Suprapubic skin (tissue), 3 donors: Measurements from ENCODE around the gene DTYMK.

Experiments used
- EP300 ChIP-seq: sonication (generic); formaldehyde crosslinking; IDR thresholded peaks from one replicate; pipeline ENCODE4 v1.6.1; 2017; ENCODE audit warnings: antibody characterized with exemption
- POLR2A ChIP-seq, 2 donors: fragments of 450-650 bp; IDR thresholded peaks; one replicate each; pipeline ENCODE4 v1.6.1; 2017; ENCODE audit warnings: antibody characterized with exemption in 2 of 2, mild to moderate bottlenecking in 2 of 2, moderate library complexity in 2 of 2
- TF ChIP-seq, protein P1 (sequence below), 2 donors: fragments of 200-600 bp in 1 of 2; fragments of 450-650 bp in 1 of 2; sonication (generic) in 1 of 2; IDR thresholded peaks; one replicate each; pipeline ENCODE4 v1.5.1; 2016 to 2019; ENCODE audit warnings: antibody characterized with exemption in 2 of 2, mild to moderate bottlenecking in 1 of 2, moderate library complexity in 1 of 2

GRCh38 chr2:241695651-241696050 is 9.0 kb upstream of the DTYMK start:
- no peak for TF ChIP-seq POLR2A (IDR thresholded peaks at IDR 0.05)
- TF ChIP-seq, protein P1, sequence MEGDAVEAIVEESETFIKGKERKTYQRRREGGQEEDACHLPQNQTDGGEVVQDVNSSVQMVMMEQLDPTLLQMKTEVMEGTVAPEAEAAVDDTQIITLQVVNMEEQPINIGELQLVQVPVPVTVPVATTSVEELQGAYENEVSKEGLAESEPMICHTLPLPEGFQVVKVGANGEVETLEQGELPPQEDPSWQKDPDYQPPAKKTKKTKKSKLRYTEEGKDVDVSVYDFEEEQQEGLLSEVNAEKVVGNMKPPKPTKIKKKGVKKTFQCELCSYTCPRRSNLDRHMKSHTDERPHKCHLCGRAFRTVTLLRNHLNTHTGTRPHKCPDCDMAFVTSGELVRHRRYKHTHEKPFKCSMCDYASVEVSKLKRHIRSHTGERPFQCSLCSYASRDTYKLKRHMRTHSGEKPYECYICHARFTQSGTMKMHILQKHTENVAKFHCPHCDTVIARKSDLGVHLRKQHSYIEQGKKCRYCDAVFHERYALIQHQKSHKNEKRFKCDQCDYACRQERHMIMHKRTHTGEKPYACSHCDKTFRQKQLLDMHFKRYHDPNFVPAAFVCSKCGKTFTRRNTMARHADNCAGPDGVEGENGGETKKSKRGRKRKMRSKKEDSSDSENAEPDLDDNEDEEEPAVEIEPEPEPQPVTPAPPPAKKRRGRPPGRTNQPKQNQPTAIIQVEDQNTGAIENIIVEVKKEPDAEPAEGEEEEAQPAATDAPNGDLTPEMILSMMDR (IDR thresholded peaks at IDR 0.05): no peak
- no peak for TF ChIP-seq EP300
